Kidney tubule cell (primary cell): ENCODE results near the gene DEGS2.
"Not testable (repeated sequence)": the region's sequence is repeated elsewhere in the genome, so short reads cannot be mapped to it uniquely, and the experiment has no call there.

Experiments
- DNase-seq: peaks from one replicate; pipeline ENCODE4 v3.0.0-alpha.2; 2018; ENCODE audit warnings: low spot score

DEGS2 gene

GRCh38 chr14:100159094-100159864 lies at the start of gene DEGS2:
DEGS2 (minus strand) TSS chr14:100159645; CDS start chr14:100159587, 58 bp downstream.
- peak; percentile 29 for DNase-seq

GRCh38 chr14:100208136-100208535 lies 48.7 kb upstream of the DEGS2 start:
- not testable (repeated sequence) for DNase-seq

- not testable (repeated sequence) for DNase-seq
These were observed 48.1 kb upstream of the DEGS2 start for GRCh38 chr14:100207588-100207987.

GRCh38 chr14:100204835-100205167 lies 45.4 kb upstream of the DEGS2 start:
- not testable (repeated sequence) for DNase-seq

- peak; percentile 71 for DNase-seq
These were observed 44.8 kb upstream of the DEGS2 start for GRCh38 chr14:100203962-100204834.

- no peak for DNase-seq
These were observed 43.7 kb upstream of the DEGS2 start for GRCh38 chr14:100203146-100203545.

GRCh38 chr14:100202712-100203111 lies 43.3 kb upstream of the DEGS2 start:
- no peak for DNase-seq

GRCh38 chr14:100201701-100202100 lies 42.3 kb upstream of the DEGS2 start:
- no peak for DNase-seq

- DNase-seq = no peak
These were observed 40.9 kb upstream of the DEGS2 start for GRCh38 chr14:100200311-100200710.

- DNase-seq = no peak
These were observed 39.9 kb upstream of the DEGS2 start for GRCh38 chr14:100199240-100199860.

GRCh38 chr14:100193417-100194357 lies 34.2 kb upstream of the DEGS2 start:
- DNase-seq = no peak

GRCh38 chr14:100192672-100193416 lies 33.4 kb upstream of the DEGS2 start:
- DNase-seq = peak; percentile 99

- no peak for DNase-seq
These were observed 32.8 kb upstream of the DEGS2 start for GRCh38 chr14:100192250-100192671.

- DNase-seq = no peak
These were observed 32.3 kb upstream of the DEGS2 start for GRCh38 chr14:100191584-100192249.

GRCh38 chr14:100190126-100190525 lies 30.7 kb upstream of the DEGS2 start:
- DNase-seq = peak; percentile 26

- no peak for DNase-seq
These were observed 29.1 kb upstream of the DEGS2 start for GRCh38 chr14:100188392-100189030.

- DNase-seq = no peak
These were observed 27.9 kb upstream of the DEGS2 start for GRCh38 chr14:100187247-100187833.

GRCh38 chr14:100181876-100182551 lies 22.6 kb upstream of the DEGS2 start:
- peak; percentile 65 for DNase-seq

- DNase-seq = not testable (repeated sequence)
These were observed 21.2 kb upstream of the DEGS2 start for GRCh38 chr14:100180671-100181070.
